WTC11 (cell line): ENCODE data around the gene LILRB1.

Source experiments
- MXD4 ChIP-seq: fragments of 250-450 bp; sonication (Bioruptor Pico); IDR thresholded peaks from 2 replicates; pipeline ENCODE4 v1.8.0; 2021; ENCODE audit warnings: mild to moderate bottlenecking, moderate library complexity, borderline replicate concordance
- NFE2L1 ChIP-seq: sonication (generic); formaldehyde crosslinking; IDR thresholded peaks from 2 replicates; pipeline ENCODE4 v1.8.1; 2023; ENCODE audit warnings: missing genetic modification reagents
- RORB ChIP-seq: fragments of 250-450 bp; sonication (Bioruptor Pico); IDR thresholded peaks from 2 replicates; pipeline ENCODE4 v1.9.0; 2021; ENCODE audit warnings: mild to moderate bottlenecking
- SP1 ChIP-seq: sonication (generic); formaldehyde crosslinking; conservative IDR thresholded peaks from 2 replicates; pipeline ENCODE4 v1.8.1; 2022; ENCODE audit warnings: missing genetic modification reagents
- TP53 ChIP-seq: sonication (generic); formaldehyde crosslinking; IDR thresholded peaks from 2 replicates; pipeline ENCODE4 v1.8.1; 2023; ENCODE audit warnings: mild to moderate bottlenecking, missing genetic modification reagents
- TF ChIP-seq, protein P1 (sequence below): fragments of 200-600 bp; IDR thresholded peaks from 2 replicates; pipeline ENCODE4 v1.8.0; 2022; ENCODE audit warnings: antibody characterized with exemption
- TF ChIP-seq, protein P2 (sequence below): sonication (generic); formaldehyde crosslinking; IDR thresholded peaks from 2 replicates; pipeline ENCODE4 v1.8.1; 2023; ENCODE audit warnings: mild to moderate bottlenecking, missing genetic modification reagents, borderline replicate concordance
- TF ChIP-seq, protein P3 (sequence below): sonication (generic); formaldehyde crosslinking; IDR thresholded peaks from 2 replicates; pipeline ENCODE4 v1.8.0; 2023; ENCODE audit warnings: missing genetic modification reagents
- TF ChIP-seq, protein P4 (sequence below): sonication (generic); formaldehyde crosslinking; IDR thresholded peaks from 2 replicates; pipeline ENCODE4 v1.8.0; 2022; ENCODE audit warnings: mild to moderate bottlenecking, missing genetic modification reagents
- TF ChIP-seq, protein P5 (sequence below): sonication (generic); formaldehyde crosslinking; IDR thresholded peaks from 2 replicates; pipeline ENCODE4 v1.8.0; 2022; ENCODE audit warnings: missing genetic modification reagents

DNA sequence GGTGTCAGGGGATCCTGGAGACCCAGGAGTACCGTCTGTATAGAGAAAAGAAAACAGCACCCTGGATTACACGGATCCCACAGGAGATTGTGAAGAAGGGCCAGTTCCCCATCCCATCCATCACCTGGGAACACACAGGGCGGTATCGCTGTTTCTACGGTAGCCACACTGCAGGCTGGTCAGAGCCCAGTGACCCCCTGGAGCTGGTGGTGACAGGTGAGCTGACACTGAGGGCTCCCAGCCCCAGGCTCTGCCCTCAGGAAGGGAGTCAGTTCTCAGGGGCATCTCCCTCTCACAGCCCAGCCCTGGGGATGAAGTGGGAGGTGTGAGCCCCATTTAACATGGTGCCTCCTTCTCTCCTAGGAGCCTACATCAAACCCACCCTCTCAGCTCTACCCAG, 35.5 kb upstream of the LILRB1 start:
- TF ChIP-seq, protein P1, sequence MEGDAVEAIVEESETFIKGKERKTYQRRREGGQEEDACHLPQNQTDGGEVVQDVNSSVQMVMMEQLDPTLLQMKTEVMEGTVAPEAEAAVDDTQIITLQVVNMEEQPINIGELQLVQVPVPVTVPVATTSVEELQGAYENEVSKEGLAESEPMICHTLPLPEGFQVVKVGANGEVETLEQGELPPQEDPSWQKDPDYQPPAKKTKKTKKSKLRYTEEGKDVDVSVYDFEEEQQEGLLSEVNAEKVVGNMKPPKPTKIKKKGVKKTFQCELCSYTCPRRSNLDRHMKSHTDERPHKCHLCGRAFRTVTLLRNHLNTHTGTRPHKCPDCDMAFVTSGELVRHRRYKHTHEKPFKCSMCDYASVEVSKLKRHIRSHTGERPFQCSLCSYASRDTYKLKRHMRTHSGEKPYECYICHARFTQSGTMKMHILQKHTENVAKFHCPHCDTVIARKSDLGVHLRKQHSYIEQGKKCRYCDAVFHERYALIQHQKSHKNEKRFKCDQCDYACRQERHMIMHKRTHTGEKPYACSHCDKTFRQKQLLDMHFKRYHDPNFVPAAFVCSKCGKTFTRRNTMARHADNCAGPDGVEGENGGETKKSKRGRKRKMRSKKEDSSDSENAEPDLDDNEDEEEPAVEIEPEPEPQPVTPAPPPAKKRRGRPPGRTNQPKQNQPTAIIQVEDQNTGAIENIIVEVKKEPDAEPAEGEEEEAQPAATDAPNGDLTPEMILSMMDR = no peak
- TF ChIP-seq, protein P2, sequence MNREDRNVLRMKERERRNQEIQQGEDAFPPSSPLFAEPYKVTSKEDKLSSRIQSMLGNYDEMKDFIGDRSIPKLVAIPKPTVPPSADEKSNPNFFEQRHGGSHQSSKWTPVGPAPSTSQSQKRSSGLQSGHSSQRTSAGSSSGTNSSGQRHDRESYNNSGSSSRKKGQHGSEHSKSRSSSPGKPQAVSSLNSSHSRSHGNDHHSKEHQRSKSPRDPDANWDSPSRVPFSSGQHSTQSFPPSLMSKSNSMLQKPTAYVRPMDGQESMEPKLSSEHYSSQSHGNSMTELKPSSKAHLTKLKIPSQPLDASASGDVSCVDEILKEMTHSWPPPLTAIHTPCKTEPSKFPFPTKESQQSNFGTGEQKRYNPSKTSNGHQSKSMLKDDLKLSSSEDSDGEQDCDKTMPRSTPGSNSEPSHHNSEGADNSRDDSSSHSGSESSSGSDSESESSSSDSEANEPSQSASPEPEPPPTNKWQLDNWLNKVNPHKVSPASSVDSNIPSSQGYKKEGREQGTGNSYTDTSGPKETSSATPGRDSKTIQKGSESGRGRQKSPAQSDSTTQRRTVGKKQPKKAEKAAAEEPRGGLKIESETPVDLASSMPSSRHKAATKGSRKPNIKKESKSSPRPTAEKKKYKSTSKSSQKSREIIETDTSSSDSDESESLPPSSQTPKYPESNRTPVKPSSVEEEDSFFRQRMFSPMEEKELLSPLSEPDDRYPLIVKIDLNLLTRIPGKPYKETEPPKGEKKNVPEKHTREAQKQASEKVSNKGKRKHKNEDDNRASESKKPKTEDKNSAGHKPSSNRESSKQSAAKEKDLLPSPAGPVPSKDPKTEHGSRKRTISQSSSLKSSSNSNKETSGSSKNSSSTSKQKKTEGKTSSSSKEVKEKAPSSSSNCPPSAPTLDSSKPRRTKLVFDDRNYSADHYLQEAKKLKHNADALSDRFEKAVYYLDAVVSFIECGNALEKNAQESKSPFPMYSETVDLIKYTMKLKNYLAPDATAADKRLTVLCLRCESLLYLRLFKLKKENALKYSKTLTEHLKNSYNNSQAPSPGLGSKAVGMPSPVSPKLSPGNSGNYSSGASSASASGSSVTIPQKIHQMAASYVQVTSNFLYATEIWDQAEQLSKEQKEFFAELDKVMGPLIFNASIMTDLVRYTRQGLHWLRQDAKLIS (CRISPR knock-in tag) = no peak
- TF ChIP-seq, protein P3, sequence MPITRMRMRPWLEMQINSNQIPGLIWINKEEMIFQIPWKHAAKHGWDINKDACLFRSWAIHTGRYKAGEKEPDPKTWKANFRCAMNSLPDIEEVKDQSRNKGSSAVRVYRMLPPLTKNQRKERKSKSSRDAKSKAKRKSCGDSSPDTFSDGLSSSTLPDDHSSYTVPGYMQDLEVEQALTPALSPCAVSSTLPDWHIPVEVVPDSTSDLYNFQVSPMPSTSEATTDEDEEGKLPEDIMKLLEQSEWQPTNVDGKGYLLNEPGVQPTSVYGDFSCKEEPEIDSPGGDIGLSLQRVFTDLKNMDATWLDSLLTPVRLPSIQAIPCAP (CRISPR knock-in tag) = no peak
- TF ChIP-seq NFE2L1 (CRISPR knock-in tag) (no peak), RORB (CRISPR knock-in tag) (no peak), SP1 (no peak), MXD4 (CRISPR knock-in tag) (no peak), TP53 (CRISPR knock-in tag) (no peak)
- TF ChIP-seq, protein P4, sequence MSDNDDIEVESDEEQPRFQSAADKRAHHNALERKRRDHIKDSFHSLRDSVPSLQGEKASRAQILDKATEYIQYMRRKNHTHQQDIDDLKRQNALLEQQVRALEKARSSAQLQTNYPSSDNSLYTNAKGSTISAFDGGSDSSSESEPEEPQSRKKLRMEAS = no peak
- TF ChIP-seq, protein P5, sequence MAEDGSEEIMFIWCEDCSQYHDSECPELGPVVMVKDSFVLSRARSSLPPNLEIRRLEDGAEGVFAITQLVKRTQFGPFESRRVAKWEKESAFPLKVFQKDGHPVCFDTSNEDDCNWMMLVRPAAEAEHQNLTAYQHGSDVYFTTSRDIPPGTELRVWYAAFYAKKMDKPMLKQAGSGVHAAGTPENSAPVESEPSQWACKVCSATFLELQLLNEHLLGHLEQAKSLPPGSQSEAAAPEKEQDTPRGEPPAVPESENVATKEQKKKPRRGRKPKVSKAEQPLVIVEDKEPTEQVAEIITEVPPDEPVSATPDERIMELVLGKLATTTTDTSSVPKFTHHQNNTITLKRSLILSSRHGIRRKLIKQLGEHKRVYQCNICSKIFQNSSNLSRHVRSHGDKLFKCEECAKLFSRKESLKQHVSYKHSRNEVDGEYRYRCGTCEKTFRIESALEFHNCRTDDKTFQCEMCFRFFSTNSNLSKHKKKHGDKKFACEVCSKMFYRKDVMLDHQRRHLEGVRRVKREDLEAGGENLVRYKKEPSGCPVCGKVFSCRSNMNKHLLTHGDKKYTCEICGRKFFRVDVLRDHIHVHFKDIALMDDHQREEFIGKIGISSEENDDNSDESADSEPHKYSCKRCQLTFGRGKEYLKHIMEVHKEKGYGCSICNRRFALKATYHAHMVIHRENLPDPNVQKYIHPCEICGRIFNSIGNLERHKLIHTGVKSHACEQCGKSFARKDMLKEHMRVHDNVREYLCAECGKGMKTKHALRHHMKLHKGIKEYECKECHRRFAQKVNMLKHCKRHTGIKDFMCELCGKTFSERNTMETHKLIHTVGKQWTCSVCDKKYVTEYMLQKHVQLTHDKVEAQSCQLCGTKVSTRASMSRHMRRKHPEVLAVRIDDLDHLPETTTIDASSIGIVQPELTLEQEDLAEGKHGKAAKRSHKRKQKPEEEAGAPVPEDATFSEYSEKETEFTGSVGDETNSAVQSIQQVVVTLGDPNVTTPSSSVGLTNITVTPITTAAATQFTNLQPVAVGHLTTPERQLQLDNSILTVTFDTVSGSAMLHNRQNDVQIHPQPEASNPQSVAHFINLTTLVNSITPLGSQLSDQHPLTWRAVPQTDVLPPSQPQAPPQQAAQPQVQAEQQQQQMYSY = no peak
